DND-41 (cell line): Measurements from ENCODE around the gene NGB.

ENCODE experiments used
- ATAC-seq: fragments of 200-7000 bp; cut with Tn5 transposase; 3 replicates; pipeline ENCODE4 v1.9.1; 2021; ENCODE audit warnings: low read depth; ENCODE audit not compliant: insufficient read depth
- DNase-seq: peaks from one replicate; pipeline ENCODE4 v3.0.0-alpha.2; 2020
- H2AFZ ChIP-seq: 2 replicates; pipeline ENCODE4 v1.6.0; 2012; ENCODE audit warnings: low read depth, low read length
- H3K27ac ChIP-seq: 2 replicates; pipeline ENCODE4 v1.5.1; 2012; ENCODE audit warnings: low read length, inconsistent platforms
- H3K27me3 ChIP-seq: fragments of 200-600 bp; sonication (generic); 2 replicates; pipeline ENCODE4 v1.6.0; 2012; ENCODE audit warnings: low read length, mild to moderate bottlenecking, inconsistent platforms; ENCODE audit not compliant: insufficient read depth, poor library complexity
- H3K36me3 ChIP-seq: 2 replicates; pipeline ENCODE4 v1.5.1; 2012; ENCODE audit warnings: low read length, inconsistent platforms; ENCODE audit not compliant: insufficient read depth
- H3K4me1 ChIP-seq: 2 replicates; pipeline ENCODE4 v1.5.1; 2012; ENCODE audit warnings: mild to moderate bottlenecking, low read length; ENCODE audit not compliant: insufficient read depth
- H3K4me2 ChIP-seq: 2 replicates; pipeline ENCODE4 v1.6.0; 2012; ENCODE audit warnings: mild to moderate bottlenecking, moderate library complexity, low read length, inconsistent platforms; ENCODE audit not compliant: insufficient read depth
- H3K4me3 ChIP-seq, 2 experiments: fragments of 200-600 bp in 1 of 2; shearing (Covaris generic) in 1 of 2; 2 replicates each; pipeline ENCODE4 v1.5.1; 2012 to 2016; ENCODE audit warnings: inconsistent platforms in 2 of 2, low read length in 2 of 2, mild to moderate bottlenecking in 2 of 2, low read depth in 1 of 2, moderate library complexity in 1 of 2
- H3K79me2 ChIP-seq: 2 replicates; pipeline ENCODE4 v1.6.0; 2012; ENCODE audit warnings: low read length, inconsistent platforms; ENCODE audit not compliant: insufficient read depth
- H3K9ac ChIP-seq: 2 replicates; pipeline ENCODE4 v1.6.0; 2012; ENCODE audit warnings: low read depth, mild to moderate bottlenecking, inconsistent platforms, low read length, moderate library complexity
- H3K9me3 ChIP-seq: 2 replicates; pipeline ENCODE4 v1.5.1; 2012; ENCODE audit warnings: low read length, moderate library complexity, mild to moderate bottlenecking, inconsistent platforms; ENCODE audit not compliant: insufficient read depth, severe bottlenecking
- H4K20me1 ChIP-seq: 2 replicates; pipeline ENCODE4 v1.6.0; 2012; ENCODE audit warnings: low read length; ENCODE audit not compliant: insufficient read depth
- CTCF ChIP-seq: IDR thresholded peaks from 2 replicates; pipeline ENCODE4 v1.5.1; 2012; ENCODE audit warnings: borderline replicate concordance, low read length, moderate library complexity, mild to moderate bottlenecking; ENCODE audit not compliant: poor library complexity, severe bottlenecking; ENCODE audit errors: extremely low read depth
- EZH2 ChIP-seq: IDR thresholded peaks from 3 replicates; pipeline ENCODE4 v1.6.1; 2012; ENCODE audit warnings: borderline replicate concordance, low read depth, mild to moderate bottlenecking, moderate library complexity, low read length, inconsistent platforms; ENCODE audit not compliant: severe bottlenecking

Gene NGB

GRCh38 chr14:77238356-77238755 is 32.6 kb downstream of the NGB start:
- Histone ChIP-seq H3K79me2 (no peaks in the 10 kb centered on the region), H3K4me3 (no peak overlapping the region), H4K20me1 (no peaks in the 10 kb centered on the region; the same call in 1 of the 2 replicates), H3K27me3 (no peaks in the 10 kb centered on the region), H3K4me2 (no peak overlapping the region), H3K9me3 (no peaks in the 10 kb centered on the region), H3K27ac (no peak overlapping the region), H3K36me3 (no peaks in the 10 kb centered on the region), H2AFZ (no peak overlapping the region), H3K4me1 (no peaks in the 10 kb centered on the region), H3K9ac (no peak overlapping the region)
- no peak for TF ChIP-seq EZH2
- TF ChIP-seq CTCF = no peak
- DNase-seq = no peak
- ATAC-seq = no peak

GRCh38 chr14:77236814-77237213 is 34.2 kb downstream of the NGB start:
- no peaks in the 10 kb centered on the region for H3K9me3 ChIP-seq
- no peak for ATAC-seq

GRCh38 chr14:77231721-77232120 is 39.3 kb downstream of the NGB start:
- Histone ChIP-seq H3K9me3 (no peaks in the 10 kb centered on the region), H3K4me2 (no peak overlapping the region), H3K4me3 (no peak overlapping the region), H2AFZ (no peak overlapping the region), H3K27me3 (peaks cover 4% of the 10 kb centered on the region), H3K9ac (no peak overlapping the region), H3K4me1 (no peaks in the 10 kb centered on the region), H3K27ac (no peak overlapping the region), H3K36me3 (no peaks in the 10 kb centered on the region), H4K20me1 (peaks cover 5% of the 10 kb centered on the region; the same call in 1 of the 2 replicates), H3K79me2 (no peaks in the 10 kb centered on the region)
- ATAC-seq (no peak), DNase-seq (no peak)
- TF ChIP-seq CTCF (no peak), EZH2 (no peak)

More at GRCh38 chr14:77236814-77237213, 34.2 kb downstream of the NGB start:
- TF ChIP-seq EZH2 = no peak
- TF ChIP-seq CTCF = no peak
- H4K20me1 ChIP-seq = no peaks in the 10 kb centered on the region; the same call in 1 of the 2 replicates
- no peak overlapping the region for H3K4me2 ChIP-seq
- H3K79me2 ChIP-seq = no peaks in the 10 kb centered on the region
- no peak overlapping the region for H3K27ac ChIP-seq
- no peaks in the 10 kb centered on the region for H3K4me1 ChIP-seq
- no peak overlapping the region for H3K9ac ChIP-seq
- H3K27me3 ChIP-seq = no peaks in the 10 kb centered on the region
- no peak overlapping the region for H3K4me3 ChIP-seq
- no peak overlapping the region for H2AFZ ChIP-seq
- no peak for DNase-seq
- H3K36me3 ChIP-seq = no peaks in the 10 kb centered on the region

- H3K4me2 ChIP-seq = no peak overlapping the region
- H3K4me3 ChIP-seq = no peak overlapping the region
- DNase-seq (no peak), ATAC-seq (no peak)
- H3K4me1 ChIP-seq = no peaks in the 10 kb centered on the region
- no peaks in the 10 kb centered on the region for H3K79me2 ChIP-seq
- TF ChIP-seq EZH2 = no peak
- TF ChIP-seq CTCF = no peak
- H3K27me3 ChIP-seq = peaks cover 4% of the 10 kb centered on the region
- H3K36me3 ChIP-seq = no peaks in the 10 kb centered on the region
- H3K27ac ChIP-seq = no peak overlapping the region
- H2AFZ ChIP-seq = no peak overlapping the region
- no peaks in the 10 kb centered on the region for H3K9me3 ChIP-seq
- H3K9ac ChIP-seq = no peak overlapping the region
- peaks cover 5% of the 10 kb centered on the region; the same call in 1 of the 2 replicates for H4K20me1 ChIP-seq
Measured at GRCh38 chr14:77230914-77231313, 40.1 kb downstream of the NGB start.
